A549 (cell line): ENCODE results near the gene LRG1.

Experiments
- POLR2A ChIP-seq: IDR thresholded peaks from 2 replicates; pipeline ENCODE4 v1.6.1; 2012; ENCODE audit warnings: mild to moderate bottlenecking, low read length
- RFX5 ChIP-seq: fragments of 450-650 bp; IDR thresholded peaks from 2 replicates; pipeline ENCODE4 v1.7.1; 2014; ENCODE audit warnings: antibody characterized with exemption, mild to moderate bottlenecking, moderate library complexity
- SREBF2 ChIP-seq: fragments of 450-650 bp; IDR thresholded peaks from 2 replicates; pipeline ENCODE4 v1.6.1; 2014; ENCODE audit warnings: mild to moderate bottlenecking, moderate library complexity
- ZFP36 ChIP-seq: fragments of 450-650 bp; IDR thresholded peaks from 2 replicates; pipeline ENCODE4 v1.6.1; 2014; ENCODE audit warnings: borderline replicate concordance; ENCODE audit not compliant: partially characterized antibody
- TF ChIP-seq, protein P1 (sequence below): fragments of >200 bp; sonication (Bioruptor Twin); formaldehyde crosslinking; IDR thresholded peaks from 3 replicates; pipeline ENCODE4 v1.5.1; 2016
- TF ChIP-seq, protein P2 (sequence below): fragments of 200-600 bp; sonication (generic); IDR thresholded peaks from 2 replicates; pipeline ENCODE4 v1.6.1; 2016; ENCODE audit warnings: antibody characterized with exemption, mild to moderate bottlenecking, moderate library complexity

DNA sequence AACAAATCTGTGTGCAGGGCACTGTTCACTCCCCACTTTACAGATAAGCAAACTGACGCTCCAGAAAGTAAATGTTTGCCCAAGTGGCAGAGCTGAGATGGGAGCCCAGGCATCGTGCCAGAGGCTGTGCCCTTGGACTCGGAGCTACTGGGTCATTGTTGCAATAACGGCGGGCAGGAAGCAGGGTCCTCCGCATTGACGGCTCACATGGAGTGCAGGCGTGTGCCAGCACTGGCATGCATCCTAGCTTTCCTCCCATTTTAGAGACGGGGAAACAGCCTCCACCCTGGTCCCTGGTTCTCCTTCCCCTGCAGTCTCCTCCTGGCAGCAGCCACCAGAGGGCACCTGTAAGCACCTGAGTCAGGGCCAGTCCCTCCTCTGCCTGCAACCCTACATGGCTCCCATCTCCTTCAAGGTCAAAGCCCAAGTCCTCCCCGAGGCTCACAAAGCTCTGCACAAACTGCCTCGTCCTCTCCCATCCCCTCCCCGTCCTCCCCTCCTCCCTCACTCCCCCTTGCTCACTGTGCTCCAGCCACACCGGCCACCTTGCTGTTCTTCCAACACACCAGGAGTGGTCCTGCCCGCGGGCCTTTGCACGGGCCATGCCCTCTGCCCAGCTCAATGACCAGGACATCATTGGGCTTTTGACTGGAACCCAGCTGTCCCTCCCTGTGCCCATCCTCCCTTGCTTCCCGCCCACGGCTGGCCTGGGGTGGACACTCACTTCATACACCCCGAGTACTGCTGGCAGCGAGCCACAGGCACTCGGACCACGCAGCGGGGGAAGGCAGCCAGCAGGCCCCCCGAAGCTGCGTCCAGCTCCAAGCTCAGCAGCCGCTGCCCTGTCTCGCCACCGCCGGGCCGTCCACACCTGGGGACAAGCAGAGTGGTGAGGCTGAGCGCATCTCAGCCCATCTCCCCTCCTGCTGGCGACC, 7.7 kb upstream of the LRG1 start:
- TF ChIP-seq, protein P1, sequence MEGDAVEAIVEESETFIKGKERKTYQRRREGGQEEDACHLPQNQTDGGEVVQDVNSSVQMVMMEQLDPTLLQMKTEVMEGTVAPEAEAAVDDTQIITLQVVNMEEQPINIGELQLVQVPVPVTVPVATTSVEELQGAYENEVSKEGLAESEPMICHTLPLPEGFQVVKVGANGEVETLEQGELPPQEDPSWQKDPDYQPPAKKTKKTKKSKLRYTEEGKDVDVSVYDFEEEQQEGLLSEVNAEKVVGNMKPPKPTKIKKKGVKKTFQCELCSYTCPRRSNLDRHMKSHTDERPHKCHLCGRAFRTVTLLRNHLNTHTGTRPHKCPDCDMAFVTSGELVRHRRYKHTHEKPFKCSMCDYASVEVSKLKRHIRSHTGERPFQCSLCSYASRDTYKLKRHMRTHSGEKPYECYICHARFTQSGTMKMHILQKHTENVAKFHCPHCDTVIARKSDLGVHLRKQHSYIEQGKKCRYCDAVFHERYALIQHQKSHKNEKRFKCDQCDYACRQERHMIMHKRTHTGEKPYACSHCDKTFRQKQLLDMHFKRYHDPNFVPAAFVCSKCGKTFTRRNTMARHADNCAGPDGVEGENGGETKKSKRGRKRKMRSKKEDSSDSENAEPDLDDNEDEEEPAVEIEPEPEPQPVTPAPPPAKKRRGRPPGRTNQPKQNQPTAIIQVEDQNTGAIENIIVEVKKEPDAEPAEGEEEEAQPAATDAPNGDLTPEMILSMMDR = peak; percentile 36
- TF ChIP-seq, protein P2, sequence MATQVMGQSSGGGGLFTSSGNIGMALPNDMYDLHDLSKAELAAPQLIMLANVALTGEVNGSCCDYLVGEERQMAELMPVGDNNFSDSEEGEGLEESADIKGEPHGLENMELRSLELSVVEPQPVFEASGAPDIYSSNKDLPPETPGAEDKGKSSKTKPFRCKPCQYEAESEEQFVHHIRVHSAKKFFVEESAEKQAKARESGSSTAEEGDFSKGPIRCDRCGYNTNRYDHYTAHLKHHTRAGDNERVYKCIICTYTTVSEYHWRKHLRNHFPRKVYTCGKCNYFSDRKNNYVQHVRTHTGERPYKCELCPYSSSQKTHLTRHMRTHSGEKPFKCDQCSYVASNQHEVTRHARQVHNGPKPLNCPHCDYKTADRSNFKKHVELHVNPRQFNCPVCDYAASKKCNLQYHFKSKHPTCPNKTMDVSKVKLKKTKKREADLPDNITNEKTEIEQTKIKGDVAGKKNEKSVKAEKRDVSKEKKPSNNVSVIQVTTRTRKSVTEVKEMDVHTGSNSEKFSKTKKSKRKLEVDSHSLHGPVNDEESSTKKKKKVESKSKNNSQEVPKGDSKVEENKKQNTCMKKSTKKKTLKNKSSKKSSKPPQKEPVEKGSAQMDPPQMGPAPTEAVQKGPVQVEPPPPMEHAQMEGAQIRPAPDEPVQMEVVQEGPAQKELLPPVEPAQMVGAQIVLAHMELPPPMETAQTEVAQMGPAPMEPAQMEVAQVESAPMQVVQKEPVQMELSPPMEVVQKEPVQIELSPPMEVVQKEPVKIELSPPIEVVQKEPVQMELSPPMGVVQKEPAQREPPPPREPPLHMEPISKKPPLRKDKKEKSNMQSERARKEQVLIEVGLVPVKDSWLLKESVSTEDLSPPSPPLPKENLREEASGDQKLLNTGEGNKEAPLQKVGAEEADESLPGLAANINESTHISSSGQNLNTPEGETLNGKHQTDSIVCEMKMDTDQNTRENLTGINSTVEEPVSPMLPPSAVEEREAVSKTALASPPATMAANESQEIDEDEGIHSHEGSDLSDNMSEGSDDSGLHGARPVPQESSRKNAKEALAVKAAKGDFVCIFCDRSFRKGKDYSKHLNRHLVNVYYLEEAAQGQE = no peak
- TF ChIP-seq SREBF2 (no peak), POLR2A (no peak), RFX5 (no peak), ZFP36 (peak; percentile 91)
